NCI-H1436 treated with DMSO at 0.1 percent for 48 hours (cell line): ENCODE data around the gene LYRM4.

ENCODE experiments used
- DNase-seq: peaks from one replicate; lab custom pipeline; 2025; lab: John Stamatoyannopoulos, UW

The LYRM4 gene

DNA sequence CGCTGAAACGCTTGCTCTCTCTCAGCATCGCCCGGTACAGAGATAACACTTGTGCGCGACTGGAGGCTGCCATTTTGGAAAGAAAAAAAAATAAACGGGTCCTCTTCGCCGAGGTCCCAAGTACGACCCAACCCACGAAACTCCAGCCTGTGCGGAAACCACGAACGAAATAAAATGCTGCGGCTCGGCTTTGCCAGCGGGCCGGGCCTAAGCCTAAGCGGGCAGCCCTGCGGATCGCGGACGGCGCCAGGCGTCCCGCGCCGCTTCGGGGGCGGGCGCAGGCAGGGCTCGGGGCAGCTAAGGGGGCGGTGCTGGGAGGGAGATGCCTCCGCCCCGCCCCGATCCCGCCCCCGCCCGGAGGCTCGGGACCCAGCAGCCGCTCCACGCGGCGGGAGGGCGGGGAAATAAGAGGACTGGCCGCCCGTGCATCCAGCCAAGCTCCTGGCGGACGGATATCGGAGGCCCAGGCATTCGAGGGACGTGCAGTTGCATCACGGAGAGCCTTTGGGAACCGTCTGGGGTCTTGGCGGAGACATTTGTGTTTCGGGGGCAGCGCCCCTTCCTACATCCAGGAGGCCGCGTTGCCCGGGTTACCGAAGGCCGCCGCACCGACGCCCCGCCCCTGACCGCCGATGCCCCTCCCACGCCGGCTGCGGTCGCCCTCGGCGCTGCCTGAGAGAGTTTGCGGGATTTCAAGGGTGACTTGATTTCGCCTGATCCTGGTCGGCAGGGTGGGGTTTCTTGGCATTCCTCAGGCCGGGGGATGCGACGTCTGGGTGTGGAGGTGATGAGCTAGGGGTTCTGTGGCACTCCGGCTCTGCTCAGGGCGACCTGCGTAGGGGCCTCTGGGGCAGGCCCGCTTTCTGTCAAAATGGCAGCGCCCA is at the start of gene LYRM4, which contains the start of gene FARS2:
Gene LYRM4, minus strand, starts transcription at position 290 of the 884 bp plus-strand sequence. Its CDS starts 217 bp downstream, at position 73.
Gene FARS2, plus strand, starts transcription at position 853 of the 884 bp plus-strand sequence.
- DNase-seq: peak; percentile 45

DNA sequence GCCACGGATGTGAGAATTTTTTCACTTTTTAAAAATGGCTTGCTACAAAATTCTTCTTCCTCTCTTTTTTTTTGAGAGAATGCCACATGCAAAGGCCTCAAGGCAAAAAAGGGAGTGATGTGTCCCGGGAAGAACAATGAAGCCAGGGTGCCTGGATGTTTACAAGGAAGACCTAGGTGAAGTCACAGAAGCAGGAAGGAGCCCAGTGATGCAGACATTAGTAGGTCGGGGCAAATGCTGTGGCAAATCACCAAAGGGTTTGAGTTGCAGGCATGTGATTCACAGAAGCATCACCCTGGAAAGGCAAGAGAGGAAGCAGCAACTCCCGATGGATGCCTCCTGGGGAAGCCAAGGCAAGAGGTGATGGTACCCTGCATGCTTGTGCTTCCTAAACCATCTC is 47.3 kb upstream of the LYRM4 start:
- no peak for DNase-seq

- no peak for DNase-seq
These were observed 46.3 kb upstream of the LYRM4 start for GRCh38 chr6:5307058-5307457.

DNA sequence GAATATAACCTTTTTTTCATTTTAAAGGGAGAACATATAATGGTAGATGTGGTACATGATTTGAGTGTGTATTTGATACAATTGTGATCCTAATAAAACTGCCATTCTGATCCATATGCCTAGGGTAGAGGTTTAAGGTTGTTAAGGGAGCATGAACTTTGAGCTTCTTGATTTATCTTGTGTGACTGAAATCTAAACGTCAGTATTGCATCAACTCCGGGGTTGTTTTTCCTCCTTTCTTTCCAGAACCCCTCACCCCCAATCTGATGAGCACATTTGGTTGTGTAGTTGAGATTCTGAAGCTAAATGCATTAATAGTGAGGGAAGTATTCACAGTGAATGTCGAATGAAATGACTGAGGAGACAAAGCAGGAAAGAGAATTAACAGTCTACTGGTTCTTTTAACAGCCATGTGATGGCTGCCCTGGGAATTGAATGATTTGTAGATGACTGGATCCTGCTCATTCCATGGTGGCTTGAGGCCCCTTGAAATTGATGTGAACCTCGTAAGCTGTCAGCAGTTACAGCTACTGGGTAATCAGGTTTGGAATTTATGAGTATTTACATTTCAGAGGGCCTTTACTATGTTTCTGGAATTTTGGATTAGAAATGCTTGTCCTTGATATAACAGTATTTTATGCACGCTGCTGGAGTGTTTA is 45.3 kb upstream of the LYRM4 start:
- DNase-seq: no peak

DNA sequence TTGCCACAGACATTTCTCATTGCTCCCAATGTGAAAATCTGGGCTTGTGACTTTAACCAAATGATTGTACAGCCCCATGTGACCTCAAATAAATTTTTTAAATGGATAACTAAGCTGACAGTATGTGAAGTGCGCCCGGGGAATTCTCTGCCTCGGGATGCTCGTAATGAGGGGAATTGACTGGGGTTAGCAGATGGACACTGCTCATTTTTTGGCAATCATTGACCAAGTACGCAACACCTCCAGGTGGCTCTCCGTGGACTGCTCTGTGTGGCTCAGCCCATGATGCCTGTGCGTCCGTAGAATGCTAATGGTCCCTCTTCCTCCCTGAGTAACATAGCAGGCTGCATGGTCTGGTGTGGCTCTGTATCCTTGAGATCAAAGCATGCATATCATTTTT is 42.9 kb upstream of the LYRM4 start:
- no peak for DNase-seq

GRCh38 chr6:5302995-5303622 is 42.4 kb upstream of the LYRM4 start:
- DNase-seq: peak; percentile 2

DNA sequence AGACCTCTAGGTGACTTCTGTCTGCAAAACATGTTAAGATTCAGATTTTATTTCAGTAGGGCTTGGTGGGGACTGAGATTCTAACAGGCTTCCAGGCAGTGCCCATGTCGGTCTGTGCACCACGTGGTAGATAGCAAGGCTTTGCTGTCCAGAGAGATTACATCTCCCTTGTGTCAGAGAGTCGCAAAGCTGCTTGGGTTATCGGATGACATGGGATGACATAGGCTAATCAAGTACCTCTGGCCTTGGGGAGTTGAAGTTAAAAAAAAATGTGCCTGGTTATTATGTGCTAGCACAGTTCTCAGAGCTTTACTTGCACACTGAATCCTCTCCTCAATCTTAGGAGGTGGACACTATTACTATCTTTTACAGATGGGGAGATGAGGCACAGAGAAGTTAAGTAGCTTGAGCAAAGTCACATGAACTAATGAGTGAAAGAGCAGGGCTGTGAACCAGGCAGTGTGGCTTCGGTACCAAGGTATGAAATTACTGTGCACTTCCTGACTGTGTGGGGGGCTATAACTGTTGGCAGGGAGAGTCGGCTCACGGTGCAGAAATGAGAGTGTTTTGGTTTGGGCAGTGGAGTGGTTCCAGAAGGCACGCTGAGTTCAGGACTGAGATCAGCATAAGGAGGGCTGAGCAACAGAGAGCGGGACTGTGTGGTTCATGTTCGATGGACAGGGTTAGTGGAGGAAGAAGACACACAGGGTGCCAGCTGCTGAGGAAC is 41.6 kb upstream of the LYRM4 start:
- DNase-seq: no peak

GRCh38 chr6:5300206-5300764 is 39.5 kb upstream of the LYRM4 start:
- no peak for DNase-seq

DNA sequence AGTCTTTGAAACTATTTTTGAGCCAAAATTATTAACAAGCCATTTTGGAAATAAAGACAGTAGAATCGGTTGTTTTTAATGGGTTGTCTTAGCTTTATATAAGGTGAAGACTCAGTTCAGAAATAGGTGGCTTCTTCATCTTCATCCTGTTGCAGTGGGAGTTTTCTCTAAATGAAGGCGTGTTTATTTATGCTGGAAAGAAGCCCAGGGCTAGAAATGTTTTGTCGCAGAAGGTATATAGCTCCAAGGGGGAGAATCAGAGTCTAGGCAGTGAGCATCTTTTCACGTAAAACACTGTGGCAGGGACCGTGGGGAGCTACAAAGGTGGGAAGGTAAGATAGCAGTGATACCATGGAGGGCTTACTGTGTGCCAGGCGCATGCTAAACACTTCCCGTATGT is 34.9 kb upstream of the LYRM4 start:
- DNase-seq: no peak

DNA sequence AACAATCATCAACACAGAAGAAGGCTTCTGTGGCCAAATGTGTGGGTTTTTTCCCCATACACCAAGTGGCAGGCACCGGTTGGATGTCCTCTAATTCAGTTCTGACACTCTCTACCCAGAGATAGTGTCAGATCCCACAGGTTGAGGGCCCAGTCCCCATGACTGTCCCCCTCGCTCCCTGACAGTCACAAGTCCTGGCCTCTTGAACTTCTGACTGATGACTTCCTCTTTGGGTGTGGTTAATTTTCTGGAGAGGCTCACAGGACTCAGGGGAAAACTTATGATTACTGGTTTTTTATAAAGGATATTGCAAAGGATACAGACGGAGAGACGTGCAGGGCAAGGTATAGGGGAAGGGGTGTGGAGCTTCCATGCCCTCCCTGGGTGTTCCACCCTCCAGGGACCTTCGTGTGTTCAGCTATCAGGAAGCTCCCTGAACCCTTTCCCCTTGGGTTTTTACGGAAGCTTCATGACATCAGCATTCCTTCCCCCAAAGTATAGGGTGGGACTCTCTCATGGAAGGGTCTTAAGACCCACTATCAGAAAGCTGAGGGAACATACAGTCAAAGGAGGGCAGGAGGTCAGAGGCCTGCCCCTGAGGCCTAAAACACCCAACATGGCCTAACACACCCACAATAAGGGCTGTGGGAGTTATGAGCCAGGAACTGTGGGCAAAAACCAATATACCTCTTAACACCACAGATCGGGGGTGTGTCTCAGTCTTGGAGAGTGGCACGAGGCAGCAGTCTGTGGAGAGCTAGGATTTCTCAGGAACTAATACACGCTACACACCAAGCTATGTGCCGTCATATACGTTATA is 33.9 kb upstream of the LYRM4 start:
- DNase-seq: no peak

- DNase-seq: no peak
These were observed 32.9 kb upstream of the LYRM4 start for GRCh38 chr6:5293692-5294091.

GRCh38 chr6:5292154-5292553 is 31.4 kb upstream of the LYRM4 start:
- no peak for DNase-seq

- DNase-seq: no peak
These were observed 29.8 kb upstream of the LYRM4 start for GRCh38 chr6:5290500-5290899.

DNA sequence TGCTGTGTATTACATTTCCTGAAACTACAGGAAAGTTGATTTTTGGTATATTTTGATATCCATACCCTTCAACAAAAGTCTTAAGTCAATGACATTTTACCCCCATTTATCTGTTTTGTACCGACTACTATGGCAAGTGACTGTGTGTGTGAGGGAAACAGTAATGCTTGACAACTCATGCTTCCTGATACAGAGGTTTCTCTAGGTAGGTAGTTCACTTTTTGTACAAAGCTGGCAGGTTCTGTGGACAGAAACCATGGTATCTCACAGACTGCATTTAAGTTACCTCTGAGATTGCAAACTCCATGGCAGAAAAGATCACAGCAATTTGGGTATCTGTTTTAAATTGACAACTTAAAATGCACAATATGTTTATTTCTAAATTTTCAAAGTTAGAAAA is 29.3 kb upstream of the LYRM4 start:
- no peak for DNase-seq

DNA sequence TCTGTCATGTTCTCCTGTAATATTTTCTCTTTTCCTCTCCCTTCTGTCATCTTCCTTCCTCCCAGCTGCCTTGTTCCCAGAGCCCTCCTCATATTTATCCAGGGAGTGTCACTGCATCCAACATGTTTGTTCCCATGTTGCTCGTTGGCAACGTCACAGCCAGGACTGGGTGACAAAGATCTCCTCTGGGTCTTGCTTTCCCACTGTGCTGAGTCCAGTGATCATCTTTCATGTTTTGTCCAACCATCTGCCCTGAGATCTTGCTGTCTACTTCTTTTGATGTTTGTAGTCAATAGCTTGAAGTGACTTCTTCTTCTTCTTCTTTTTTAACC is 27.2 kb upstream of the LYRM4 start:
- DNase-seq: no peak

GRCh38 chr6:5287205-5287965 is 26.6 kb upstream of the LYRM4 start:
- DNase-seq: no peak

DNA sequence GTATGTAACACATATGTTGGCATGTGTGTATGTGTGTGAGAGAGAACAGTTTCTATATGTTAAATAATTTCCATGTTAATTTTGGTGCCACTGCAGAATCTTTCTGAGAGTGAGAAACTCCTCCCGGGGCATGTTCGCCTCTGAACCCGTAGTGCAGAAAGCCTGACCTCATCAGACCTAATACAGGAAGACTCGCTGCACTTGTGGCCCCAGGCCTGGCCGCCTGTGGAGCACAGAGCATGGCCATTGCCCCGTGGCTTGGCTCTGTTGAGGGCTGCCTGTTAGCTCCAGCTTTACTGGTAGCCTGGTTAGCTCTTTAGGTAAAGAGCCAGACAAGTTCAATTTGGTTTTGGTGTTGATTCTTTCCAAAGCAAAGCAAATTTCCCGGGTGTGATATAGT is 26.0 kb upstream of the LYRM4 start:
- DNase-seq: no peak

DNA sequence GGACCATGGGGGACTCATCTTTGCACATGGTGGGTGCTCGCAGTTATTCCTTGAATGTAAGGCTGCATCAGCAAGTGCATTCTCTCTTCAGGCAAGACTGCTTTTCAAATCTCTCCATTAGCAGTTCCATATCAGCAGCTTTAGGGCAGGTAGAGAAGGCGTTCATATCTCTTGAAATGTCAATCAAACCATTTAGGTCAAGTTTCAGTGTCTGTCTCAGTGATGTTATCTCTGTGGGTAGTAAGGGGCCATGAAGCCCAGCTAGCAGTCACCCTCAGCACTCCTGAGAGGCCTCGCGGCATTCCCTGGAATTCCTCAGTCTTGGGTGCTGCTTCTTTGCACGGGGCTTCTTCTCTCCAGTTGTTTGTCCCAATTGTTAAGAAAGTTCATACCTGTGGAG is 24.8 kb upstream of the LYRM4 start:
- no peak for DNase-seq

DNA sequence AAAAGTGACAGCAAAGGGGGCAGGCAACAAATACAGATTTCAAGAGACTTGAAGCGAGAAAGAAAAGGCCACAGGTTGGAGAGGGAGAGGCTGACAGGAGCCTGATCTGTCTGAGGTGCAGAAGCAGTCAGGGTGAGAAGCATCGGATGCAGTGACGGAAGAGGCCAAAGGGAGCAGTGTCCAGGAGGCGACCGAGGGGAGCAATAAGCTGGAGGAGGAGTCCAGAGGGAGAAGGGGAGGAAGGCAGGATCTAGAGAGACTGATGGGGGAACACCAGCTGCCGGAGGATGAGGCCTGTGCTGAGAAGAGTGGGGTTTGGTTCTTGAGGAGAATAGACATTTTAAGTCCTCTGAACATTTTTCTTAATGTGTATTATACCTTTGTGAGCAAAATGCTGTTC is 24.3 kb upstream of the LYRM4 start:
- no peak for DNase-seq

DNA sequence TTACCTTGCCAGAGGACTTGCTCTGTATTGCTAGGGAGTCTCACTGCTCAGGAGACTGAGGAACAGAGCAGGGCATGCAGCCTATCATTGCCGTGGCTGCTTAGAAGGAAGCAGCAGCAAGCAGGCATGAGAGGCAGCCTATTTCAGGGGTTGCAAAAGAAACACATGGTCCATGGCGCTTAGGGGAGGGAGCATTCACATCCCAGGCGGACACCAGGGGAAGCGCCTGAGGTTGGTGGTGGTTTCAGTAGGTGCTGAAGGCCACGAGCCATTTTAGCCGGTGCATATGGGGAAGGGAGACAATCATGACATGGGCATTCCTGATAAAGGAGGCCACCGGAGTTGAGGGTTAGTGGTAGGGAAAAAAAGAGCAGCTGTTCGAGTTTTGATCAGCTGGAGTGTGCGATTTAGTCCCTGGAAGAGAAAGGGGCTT is 21.5 kb upstream of the LYRM4 start:
- DNase-seq: no peak
